ENCODE measurements around the gene MSANTD2. TPM values are rescaled to one million over a fixed set of nuclear protein-coding genes. Genes with fewer than 3 reads are reported as not detected.

MSANTD2 gene
- polyA plus RNA-seq, 2 of the 4 experiments (the other 2 are of a cell fraction): 5.6 to 6.4 TPM

DNA sequence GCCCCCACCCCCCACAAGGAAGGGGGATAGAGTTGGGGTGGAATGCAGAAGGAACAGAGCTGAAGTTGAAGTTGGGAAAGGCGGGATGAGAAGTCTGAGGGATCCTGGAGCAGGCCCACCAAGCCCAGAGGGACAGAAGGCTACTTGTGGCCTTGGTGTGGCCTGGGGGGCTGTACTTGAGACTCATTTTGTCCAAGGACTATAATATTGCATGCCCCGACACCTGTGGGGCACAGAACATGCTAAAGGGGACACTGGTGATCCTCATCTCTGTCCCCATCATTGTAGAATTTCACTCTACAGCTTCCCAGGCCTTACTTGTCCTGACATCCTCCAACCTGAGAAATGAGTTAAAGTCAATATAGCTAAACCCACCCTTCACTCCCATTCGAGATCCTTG, 39.4 kb downstream of the MSANTD2 start:
- TF ChIP-seq, protein P1, sequence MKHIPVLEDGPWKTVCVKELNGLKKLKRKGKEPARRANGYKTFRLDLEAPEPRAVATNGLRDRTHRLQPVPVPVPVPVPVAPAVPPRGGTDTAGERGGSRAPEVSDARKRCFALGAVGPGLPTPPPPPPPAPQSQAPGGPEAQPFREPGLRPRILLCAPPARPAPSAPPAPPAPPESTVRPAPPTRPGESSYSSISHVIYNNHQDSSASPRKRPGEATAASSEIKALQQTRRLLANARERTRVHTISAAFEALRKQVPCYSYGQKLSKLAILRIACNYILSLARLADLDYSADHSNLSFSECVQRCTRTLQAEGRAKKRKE (CRISPR knock-in tag; IDR thresholded peaks at IDR 0.05; ENCODE audit: low read depth): no peak
- TF ChIP-seq TFCP2L1 (CRISPR knock-in tag; IDR thresholded peaks at IDR 0.05): no peak
- TF ChIP-seq RFX5 (IDR thresholded peaks at IDR 0.05): no peak
- TF ChIP-seq CHD2 (IDR thresholded peaks at IDR 0.05; ENCODE audit: low read length, partially characterized antibody): no peak
- TF ChIP-seq EP300 (IDR thresholded peaks at IDR 0.05): no peak
- no peak for TF ChIP-seq MYC (IDR thresholded peaks at IDR 0.05; ENCODE audit: borderline replicate concordance, low read length)
- no peak for TF ChIP-seq ZSCAN20 (CRISPR knock-in tag; IDR thresholded peaks at IDR 0.05)
- no peak for TF ChIP-seq CBX8 (IDR thresholded peaks at IDR 0.05)
- TF ChIP-seq, protein P2, sequence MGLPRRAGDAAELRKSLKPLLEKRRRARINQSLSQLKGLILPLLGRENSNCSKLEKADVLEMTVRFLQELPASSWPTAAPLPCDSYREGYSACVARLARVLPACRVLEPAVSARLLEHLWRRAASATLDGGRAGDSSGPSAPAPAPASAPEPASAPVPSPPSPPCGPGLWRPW (IDR thresholded peaks at IDR 0.05): no peak
- no peak for TF ChIP-seq EHF (CRISPR knock-in tag; IDR thresholded peaks at IDR 0.05)
- no peak for TF ChIP-seq GATA3 (IDR thresholded peaks at IDR 0.05; ENCODE audit: borderline replicate concordance)
- TF ChIP-seq HDAC2 (IDR thresholded peaks at IDR 0.05): no peak
- TF ChIP-seq, protein P3, sequence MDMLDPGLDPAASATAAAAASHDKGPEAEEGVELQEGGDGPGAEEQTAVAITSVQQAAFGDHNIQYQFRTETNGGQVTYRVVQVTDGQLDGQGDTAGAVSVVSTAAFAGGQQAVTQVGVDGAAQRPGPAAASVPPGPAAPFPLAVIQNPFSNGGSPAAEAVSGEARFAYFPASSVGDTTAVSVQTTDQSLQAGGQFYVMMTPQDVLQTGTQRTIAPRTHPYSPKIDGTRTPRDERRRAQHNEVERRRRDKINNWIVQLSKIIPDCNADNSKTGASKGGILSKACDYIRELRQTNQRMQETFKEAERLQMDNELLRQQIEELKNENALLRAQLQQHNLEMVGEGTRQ (IDR thresholded peaks at IDR 0.05): no peak
- TF ChIP-seq CEBPB (IDR thresholded peaks at IDR 0.05): no peak
- no peak for TF ChIP-seq RARB (CRISPR knock-in tag; IDR thresholded peaks at IDR 0.05)
- TF ChIP-seq EHMT2 (IDR thresholded peaks at IDR 0.05; ENCODE audit: low read depth): no peak
- no peak for TF ChIP-seq NPAS2 (CRISPR knock-in tag; IDR thresholded peaks at IDR 0.05; ENCODE audit: borderline replicate concordance)
- TF ChIP-seq, protein P4, sequence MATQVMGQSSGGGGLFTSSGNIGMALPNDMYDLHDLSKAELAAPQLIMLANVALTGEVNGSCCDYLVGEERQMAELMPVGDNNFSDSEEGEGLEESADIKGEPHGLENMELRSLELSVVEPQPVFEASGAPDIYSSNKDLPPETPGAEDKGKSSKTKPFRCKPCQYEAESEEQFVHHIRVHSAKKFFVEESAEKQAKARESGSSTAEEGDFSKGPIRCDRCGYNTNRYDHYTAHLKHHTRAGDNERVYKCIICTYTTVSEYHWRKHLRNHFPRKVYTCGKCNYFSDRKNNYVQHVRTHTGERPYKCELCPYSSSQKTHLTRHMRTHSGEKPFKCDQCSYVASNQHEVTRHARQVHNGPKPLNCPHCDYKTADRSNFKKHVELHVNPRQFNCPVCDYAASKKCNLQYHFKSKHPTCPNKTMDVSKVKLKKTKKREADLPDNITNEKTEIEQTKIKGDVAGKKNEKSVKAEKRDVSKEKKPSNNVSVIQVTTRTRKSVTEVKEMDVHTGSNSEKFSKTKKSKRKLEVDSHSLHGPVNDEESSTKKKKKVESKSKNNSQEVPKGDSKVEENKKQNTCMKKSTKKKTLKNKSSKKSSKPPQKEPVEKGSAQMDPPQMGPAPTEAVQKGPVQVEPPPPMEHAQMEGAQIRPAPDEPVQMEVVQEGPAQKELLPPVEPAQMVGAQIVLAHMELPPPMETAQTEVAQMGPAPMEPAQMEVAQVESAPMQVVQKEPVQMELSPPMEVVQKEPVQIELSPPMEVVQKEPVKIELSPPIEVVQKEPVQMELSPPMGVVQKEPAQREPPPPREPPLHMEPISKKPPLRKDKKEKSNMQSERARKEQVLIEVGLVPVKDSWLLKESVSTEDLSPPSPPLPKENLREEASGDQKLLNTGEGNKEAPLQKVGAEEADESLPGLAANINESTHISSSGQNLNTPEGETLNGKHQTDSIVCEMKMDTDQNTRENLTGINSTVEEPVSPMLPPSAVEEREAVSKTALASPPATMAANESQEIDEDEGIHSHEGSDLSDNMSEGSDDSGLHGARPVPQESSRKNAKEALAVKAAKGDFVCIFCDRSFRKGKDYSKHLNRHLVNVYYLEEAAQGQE (IDR thresholded peaks at IDR 0.05): no peak
- CTCF ChIA-PET: interaction anchor here (0.6 to 5.2 kb wide), 8 partner anchors 8 to 1134 kb away, joined by 3 to 45 read pairs (median 5); no protein-coding TSS in a partner anchor
- 67% methylated on average over 3 of the region's 3 CpGs for WGBS (ENCODE audit: missing lambda C conversion rate)

DNA sequence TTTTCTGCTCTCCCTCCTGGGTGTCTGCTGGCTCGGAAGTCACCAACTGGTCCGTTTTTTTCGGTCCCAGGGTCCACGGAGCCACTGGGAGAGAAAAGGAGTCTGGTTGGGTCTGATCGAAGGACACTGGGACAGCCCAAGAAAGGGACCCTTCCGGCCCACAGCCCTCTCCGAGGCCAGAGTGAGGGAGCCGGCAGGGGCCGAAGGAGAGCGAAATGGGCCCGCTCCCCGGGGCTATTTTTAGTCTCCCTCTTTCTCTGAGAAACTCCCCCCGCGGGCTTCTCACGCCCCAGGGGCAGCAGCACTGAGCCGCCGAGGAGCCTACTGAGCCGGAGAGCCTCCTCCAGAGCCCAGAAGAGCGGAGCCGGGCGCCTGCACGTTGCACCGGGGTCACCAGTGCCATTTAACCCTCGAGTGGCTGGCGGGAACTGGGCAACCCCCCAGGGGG, 40.0 kb downstream of the MSANTD2 start:
- whole genome bisulfite sequencing (ENCODE audit: missing lambda C conversion rate): 80% methylated on average over 11 of the region's 25 CpGs
- no peak for ATAC-seq
- CTCF ChIA-PET: interaction anchor here (0.6 to 5.2 kb wide), 9 partner anchors 9 to 1135 kb away, joined by 3 to 45 read pairs (median 7); no protein-coding TSS in a partner anchor
- Histone ChIP-seq H3K4me1 (peaks cover 36% of the 10 kb centered on the region), H3K4me3 (no peak overlapping the region), H3K27ac (peak overlapping the region in 1 of 2 experiments; percentile 31; a peak in 1 of 6 replicates), H3K4me2 (no peak overlapping the region), H3K9me3 (no peaks in the 10 kb centered on the region)
- FAIRE-seq: no peak
- DNase-seq (ENCODE audit: low read depth in 1 of 2, low spot score in 1 of 2): no peak
- POLR2A ChIA-PET: no interaction called here
- TF ChIP-seq POLR2A (IDR thresholded peaks at IDR 0.05; ENCODE audit: low read length) (no peak), RARB (CRISPR knock-in tag; IDR thresholded peaks at IDR 0.05) (no peak), MAZ (IDR thresholded peaks at IDR 0.05; ENCODE audit: borderline replicate concordance, low read depth, low read length) (no peak), FOXS1 (CRISPR knock-in tag; IDR thresholded peaks at IDR 0.05) (no peak), EHMT2 (IDR thresholded peaks at IDR 0.05; ENCODE audit: low read depth) (no peak), ZC3H11A (IDR thresholded peaks at IDR 0.05) (no peak), HEYL (CRISPR knock-in tag; IDR thresholded peaks at IDR 0.05) (no peak), FOSB (CRISPR knock-in tag; IDR thresholded peaks at IDR 0.05) (no peak), RCOR1 (IDR thresholded peaks at IDR 0.05; ENCODE audit: low read depth, low read length) (no peak), KDM5A (IDR thresholded peaks at IDR 0.05) (no peak), CHD2 (IDR thresholded peaks at IDR 0.05; ENCODE audit: low read length, partially characterized antibody) (no peak)
- TF ChIP-seq, protein P5, sequence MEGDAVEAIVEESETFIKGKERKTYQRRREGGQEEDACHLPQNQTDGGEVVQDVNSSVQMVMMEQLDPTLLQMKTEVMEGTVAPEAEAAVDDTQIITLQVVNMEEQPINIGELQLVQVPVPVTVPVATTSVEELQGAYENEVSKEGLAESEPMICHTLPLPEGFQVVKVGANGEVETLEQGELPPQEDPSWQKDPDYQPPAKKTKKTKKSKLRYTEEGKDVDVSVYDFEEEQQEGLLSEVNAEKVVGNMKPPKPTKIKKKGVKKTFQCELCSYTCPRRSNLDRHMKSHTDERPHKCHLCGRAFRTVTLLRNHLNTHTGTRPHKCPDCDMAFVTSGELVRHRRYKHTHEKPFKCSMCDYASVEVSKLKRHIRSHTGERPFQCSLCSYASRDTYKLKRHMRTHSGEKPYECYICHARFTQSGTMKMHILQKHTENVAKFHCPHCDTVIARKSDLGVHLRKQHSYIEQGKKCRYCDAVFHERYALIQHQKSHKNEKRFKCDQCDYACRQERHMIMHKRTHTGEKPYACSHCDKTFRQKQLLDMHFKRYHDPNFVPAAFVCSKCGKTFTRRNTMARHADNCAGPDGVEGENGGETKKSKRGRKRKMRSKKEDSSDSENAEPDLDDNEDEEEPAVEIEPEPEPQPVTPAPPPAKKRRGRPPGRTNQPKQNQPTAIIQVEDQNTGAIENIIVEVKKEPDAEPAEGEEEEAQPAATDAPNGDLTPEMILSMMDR (IDR thresholded peaks at IDR 0.05): no peak
- TF ChIP-seq, protein P6, sequence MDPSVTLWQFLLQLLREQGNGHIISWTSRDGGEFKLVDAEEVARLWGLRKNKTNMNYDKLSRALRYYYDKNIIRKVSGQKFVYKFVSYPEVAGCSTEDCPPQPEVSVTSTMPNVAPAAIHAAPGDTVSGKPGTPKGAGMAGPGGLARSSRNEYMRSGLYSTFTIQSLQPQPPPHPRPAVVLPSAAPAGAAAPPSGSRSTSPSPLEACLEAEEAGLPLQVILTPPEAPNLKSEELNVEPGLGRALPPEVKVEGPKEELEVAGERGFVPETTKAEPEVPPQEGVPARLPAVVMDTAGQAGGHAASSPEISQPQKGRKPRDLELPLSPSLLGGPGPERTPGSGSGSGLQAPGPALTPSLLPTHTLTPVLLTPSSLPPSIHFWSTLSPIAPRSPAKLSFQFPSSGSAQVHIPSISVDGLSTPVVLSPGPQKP (IDR thresholded peaks at IDR 0.05; ENCODE audit: low read depth, low read length): no peak

More for the DNA sequence above, 39.4 kb downstream of the MSANTD2 start:
- peaks cover 42% of the 10 kb centered on the region for H3K4me1 ChIP-seq
- FAIRE-seq (no peak), DNase-seq (ENCODE audit: low read depth in 1 of 2, low spot score in 1 of 2) (no peak), ATAC-seq (no peak)
- no peaks in the 10 kb centered on the region for H3K9me3 ChIP-seq
- peak overlapping the region in 1 of 2 experiments; percentile 31; a peak in 1 of 6 replicates for H3K27ac ChIP-seq
- peak overlapping the region; percentile 98; the same call in 2 of the 3 replicates for H3K4me2 ChIP-seq
- no peak overlapping the region for H3K4me3 ChIP-seq
- POLR2A ChIA-PET: interaction anchor here (0.7 kb wide), 1 partner anchor 87 kb away, joined by 4 read pairs; the partner anchor contains the start of genes SIAE and SPA17
